Activated CD4-positive, alpha-beta T cell treated with anti-CD3 and anti-CD28 coated beads, Interleukin-2, amount 10 ng/mL, durations not matched to agents 7 days and 5 days (primary cell): ENCODE measurements around the gene SOX18. TPM values are rescaled to one million over a fixed set of nuclear protein-coding genes. Genes with fewer than 3 reads are reported as not detected.
A peak's percentile ranks its signal among the peaks of the same experiment; 100 is the strongest.

Experiments
- CTCF ChIA-PET: fragments of 350-600 bp; sonication (Branson Sonifier 250); formaldehyde crosslinking; loops from one replicate; lab custom pipeline; 2021; ENCODE audit warnings: antibody characterized with exemption; lab: Charles Lee
- POLR2A ChIA-PET: fragments of 350-600 bp; sonication (Branson Sonifier 250); formaldehyde crosslinking; loops from one replicate; lab custom pipeline; 2021; ENCODE audit warnings: antibody characterized with exemption; lab: Charles Lee
- DNase-seq: peaks from one replicate; pipeline ENCODE4 v3.0.0-alpha.2; 2020
- H3K27ac Mint-ChIP-seq: one replicate; pipeline ENCODE4 v1.8.0; 2021; ENCODE audit warnings: mild to moderate bottlenecking, moderate library complexity, mixed read lengths
- H3K27me3 Mint-ChIP-seq: one replicate; pipeline ENCODE4 v1.8.0; 2021; ENCODE audit warnings: mixed read lengths
- H3K36me3 Mint-ChIP-seq: one replicate; pipeline ENCODE4 v1.8.0; 2021; ENCODE audit warnings: low read depth, mixed read lengths
- H3K4me1 Mint-ChIP-seq: one replicate; pipeline ENCODE4 v1.8.0; 2021; ENCODE audit warnings: mixed read lengths
- H3K4me3 Mint-ChIP-seq: one replicate; pipeline ENCODE4 v1.8.0; 2021; ENCODE audit warnings: mild to moderate bottlenecking, moderate library complexity, mixed read lengths
- H3K9me3 Mint-ChIP-seq: one replicate; pipeline ENCODE4 v1.8.0; 2021; ENCODE audit warnings: mixed read lengths
- total RNA-seq, 2 experiments: library from RNA; stranded (reverse); gene quantifications; one replicate each; pipeline ENCODE4 v1.2.3, GENCODE V29; 2021

The SOX18 gene
- total RNA-seq, 2 experiments from 2014 or later: 0.10 to 0.15 TPM

- Mint-ChIP-seq H3K27ac (peak within 1 kb of the TSS; percentile 91), H3K4me3 (peak within 1 kb of the TSS; percentile 92), H3K36me3 (no peaks in the 10 kb centered on the region), H3K27me3 (no peaks in the 10 kb centered on the region), H3K4me1 (peaks cover 64% of the 10 kb centered on the region), H3K9me3 (no peaks in the 10 kb centered on the region)
- ChIA-PET CTCF (interaction anchor here (0.6 to 2.7 kb wide), 5 partner anchors 10 to 223 kb away, joined by 3 to 15 read pairs (median 3); no protein-coding TSS in a partner anchor), POLR2A (no interaction called here)
- peak; percentile 96 for DNase-seq
These were observed 13.4 kb upstream of the SOX18 start, which contains the start of gene TCEA2 for GRCh38 chr20:64062596-64063388. TCEA2 (plus strand) TSS chr20:64063198; CDS start chr20:64063313, 115 bp downstream.

- H3K9me3 Mint-ChIP-seq: no peaks in the 10 kb centered on the region
- no peaks in the 10 kb centered on the region for H3K36me3 Mint-ChIP-seq
- peak overlapping the region; percentile 22 for H3K4me3 Mint-ChIP-seq
- H3K27me3 Mint-ChIP-seq: no peaks in the 10 kb centered on the region
- peaks cover 64% of the 10 kb centered on the region for H3K4me1 Mint-ChIP-seq
- ChIA-PET POLR2A (no interaction called here), CTCF (interaction anchor here (1.0 to 2.7 kb wide), 4 partner anchors 10 to 224 kb away, joined by 3 to 15 read pairs (median 4); no protein-coding TSS in a partner anchor)
- no peak for DNase-seq
- H3K27ac Mint-ChIP-seq: peak overlapping the region; percentile 60
These were observed 12.8 kb upstream of the SOX18 start for GRCh38 chr20:64062276-64062595.

- CTCF ChIA-PET: interaction anchor here (1.8 to 11.2 kb wide), 3 partner anchors 10 to 78 kb away, joined by 5 to 79 read pairs (median 11); partner anchors contain the start of genes PRPF6 and SAMD10
These were observed 9.1 kb upstream of the SOX18 start for GRCh38 chr20:64058536-64058935.

GRCh38 chr20:64057628-64058498, 8.4 kb upstream of the SOX18 start:
- Mint-ChIP-seq H3K4me3 (peak overlapping the region; percentile 76), H3K27ac (peak overlapping the region; percentile 91), H3K9me3 (no peaks in the 10 kb centered on the region), H3K36me3 (no peaks in the 10 kb centered on the region), H3K27me3 (no peaks in the 10 kb centered on the region), H3K4me1 (peaks cover 54% of the 10 kb centered on the region)
- ChIA-PET CTCF (interaction anchor here (0.7 to 11.2 kb wide), 17 partner anchors 8 to 537 kb away, joined by 3 to 79 read pairs (median 3); partner anchors contain the start of genes C20orf204, LIME1, PPDPF and PRPF6), POLR2A (interaction anchor here (0.6 to 1.5 kb wide), 2 partner anchors 20 to 155 kb away, joined by 4 to 5 read pairs; no protein-coding TSS in a partner anchor)
- DNase-seq: peak; percentile 86

More at GRCh38 chr20:64058536-64058935, 9.1 kb upstream of the SOX18 start:
- Mint-ChIP-seq H3K36me3 (no peaks in the 10 kb centered on the region), H3K27me3 (no peaks in the 10 kb centered on the region), H3K4me3 (peak overlapping the region; percentile 76), H3K9me3 (no peaks in the 10 kb centered on the region), H3K27ac (peak overlapping the region; percentile 46), H3K4me1 (peaks cover 50% of the 10 kb centered on the region)
- POLR2A ChIA-PET: interaction anchor here (1.5 kb wide), 1 partner anchor 20 kb away, joined by 4 read pairs; no protein-coding TSS in a partner anchor
- no peak for DNase-seq

- DNase-seq: peak; percentile 60
- POLR2A ChIA-PET: interaction anchor here (0.6 to 1.5 kb wide), 2 partner anchors 19 to 155 kb away, joined by 4 to 5 read pairs; no protein-coding TSS in a partner anchor
- no peaks in the 10 kb centered on the region for H3K36me3 Mint-ChIP-seq
- CTCF ChIA-PET: interaction anchor here (0.6 to 11.2 kb wide), 17 partner anchors 9 to 536 kb away, joined by 3 to 79 read pairs (median 3); partner anchors contain the start of genes C20orf204, LIME1, PPDPF and PRPF6
- H3K9me3 Mint-ChIP-seq: no peaks in the 10 kb centered on the region
- H3K4me3 Mint-ChIP-seq: peak overlapping the region; percentile 76
- no peaks in the 10 kb centered on the region for H3K27me3 Mint-ChIP-seq
- H3K27ac Mint-ChIP-seq: peak overlapping the region; percentile 91
- peaks cover 50% of the 10 kb centered on the region for H3K4me1 Mint-ChIP-seq
These were observed 7.6 kb upstream of the SOX18 start for GRCh38 chr20:64056889-64057627.

- Mint-ChIP-seq H3K27ac (peak overlapping the region; percentile 91), H3K36me3 (no peaks in the 10 kb centered on the region), H3K4me3 (no peak overlapping the region), H3K4me1 (peaks cover 47% of the 10 kb centered on the region), H3K27me3 (peaks cover 4% of the 10 kb centered on the region), H3K9me3 (no peaks in the 10 kb centered on the region)
- ChIA-PET POLR2A (no interaction called here), CTCF (interaction anchor here (1.0 to 11.2 kb wide), 5 partner anchors 10 to 358 kb away, joined by 3 to 79 read pairs (median 4); partner anchors contain the start of genes PRPF6 and SAMD10)
- no peak for DNase-seq
These were observed 7.1 kb upstream of the SOX18 start for GRCh38 chr20:64056639-64056888.

- POLR2A ChIA-PET: no interaction called here
These were observed 6.6 kb upstream of the SOX18 start for GRCh38 chr20:64055893-64056638.

GRCh38 chr20:64055396-64055892, 6.0 kb upstream of the SOX18 start:
- Mint-ChIP-seq H3K9me3 (no peaks in the 10 kb centered on the region), H3K4me1 (peaks cover 47% of the 10 kb centered on the region), H3K4me3 (no peak overlapping the region), H3K36me3 (no peaks in the 10 kb centered on the region), H3K27me3 (peaks cover 13% of the 10 kb centered on the region), H3K27ac (peak overlapping the region; percentile 72)
- ChIA-PET CTCF (interaction anchor here (11.2 kb wide), 1 partner anchor 15 kb away, joined by 79 read pairs; no protein-coding TSS in a partner anchor), POLR2A (no interaction called here)
- DNase-seq: no peak

More at GRCh38 chr20:64055893-64056638, 6.6 kb upstream of the SOX18 start:
- H3K4me3 Mint-ChIP-seq: no peak overlapping the region
- no peaks in the 10 kb centered on the region for H3K36me3 Mint-ChIP-seq
- DNase-seq: no peak
- no peaks in the 10 kb centered on the region for H3K9me3 Mint-ChIP-seq
- no peak overlapping the region for H3K27ac Mint-ChIP-seq
- CTCF ChIA-PET: interaction anchor here (0.6 to 11.2 kb wide), 5 partner anchors 12 to 357 kb away, joined by 3 to 79 read pairs (median 4); partner anchors contain the start of genes PRPF6 and SAMD10
- peaks cover 7% of the 10 kb centered on the region for H3K27me3 Mint-ChIP-seq
- peaks cover 47% of the 10 kb centered on the region for H3K4me1 Mint-ChIP-seq

- Mint-ChIP-seq H3K4me3 (no peak overlapping the region), H3K27ac (peak overlapping the region; percentile 62), H3K27me3 (peaks cover 17% of the 10 kb centered on the region), H3K4me1 (peaks cover 43% of the 10 kb centered on the region), H3K36me3 (no peaks in the 10 kb centered on the region), H3K9me3 (no peaks in the 10 kb centered on the region)
- ChIA-PET CTCF (interaction anchor here (0.7 to 11.2 kb wide), 5 partner anchors 10 to 206 kb away, joined by 3 to 79 read pairs (median 7); partner anchors contain the start of gene PRPF6), POLR2A (no interaction called here)
- DNase-seq: no peak
These were observed 4.6 kb upstream of the SOX18 start for GRCh38 chr20:64053841-64054661.

- Mint-ChIP-seq H3K9me3 (no peaks in the 10 kb centered on the region), H3K36me3 (no peaks in the 10 kb centered on the region), H3K27ac (peak overlapping the region; percentile 62), H3K4me1 (peaks cover 38% of the 10 kb centered on the region), H3K4me3 (no peak overlapping the region), H3K27me3 (peaks cover 18% of the 10 kb centered on the region)
- DNase-seq: no peak
- POLR2A ChIA-PET: no interaction called here
- CTCF ChIA-PET: interaction anchor here (0.8 to 11.2 kb wide), 7 partner anchors 9 to 85 kb away, joined by 3 to 79 read pairs (median 4); partner anchors contain the start of gene PRPF6
These were observed 3.8 kb upstream of the SOX18 start for GRCh38 chr20:64052987-64053840.
